ENCODE data around the gene VIPR1. TPM values are rescaled to one million over a fixed set of nuclear protein-coding genes. Genes with fewer than 3 reads are reported as not detected.

The VIPR1 gene
- total RNA-seq, 1 donor from 2014 or later, result 5.8 TPM

GRCh38 chr3:42507252-42507651 is 4.8 kb downstream of the VIPR1 start:
- intact Hi-C loops (cut with DNase I), result no loop called here
- ATAC-seq (no peak), DNase-seq (ENCODE audit: low spot score) (peak; percentile 27)

- intact Hi-C loops (cut with DNase I), result no loop called here
- DNase-seq (ENCODE audit: low spot score), result peak; percentile 39
Measured at GRCh38 chr3:42507761-42508335, 5.4 kb downstream of the VIPR1 start.

GRCh38 chr3:42508562-42508961 is 6.1 kb downstream of the VIPR1 start:
- intact Hi-C loops (cut with DNase I), result no loop called here
- DNase-seq (ENCODE audit: low spot score), result no peak
- no peak for ATAC-seq

More at GRCh38 chr3:42507761-42508335, 5.4 kb downstream of the VIPR1 start:
- no peak for ATAC-seq

GRCh38 chr3:42509111-42509510 is 6.7 kb downstream of the VIPR1 start:
- intact Hi-C loops (cut with DNase I), result no loop called here
- DNase-seq (ENCODE audit: low spot score), result peak; percentile 14
- no peak for ATAC-seq

GRCh38 chr3:42510325-42510724 is 7.9 kb downstream of the VIPR1 start:
- ATAC-seq (no peak), DNase-seq (ENCODE audit: low spot score) (no peak)
- intact Hi-C loops (cut with DNase I), result no loop called here

GRCh38 chr3:42511201-42511600 is 8.8 kb downstream of the VIPR1 start:
- intact Hi-C loops (cut with DNase I), result no loop called here
- ATAC-seq (peak; percentile 67), DNase-seq (ENCODE audit: low spot score) (no peak)

- intact Hi-C loops (cut with DNase I), result no loop called here
- DNase-seq (ENCODE audit: low spot score) (no peak), ATAC-seq (no peak)
Measured at GRCh38 chr3:42511736-42512135, 9.3 kb downstream of the VIPR1 start.

GRCh38 chr3:42513121-42513520 is 10.7 kb downstream of the VIPR1 start:
- DNase-seq (ENCODE audit: low spot score), result no peak
- ATAC-seq, result no peak
- intact Hi-C loops (cut with DNase I), result no loop called here

GRCh38 chr3:42513521-42513920 is 11.1 kb downstream of the VIPR1 start:
- no peak for DNase-seq (ENCODE audit: low spot score)
- ATAC-seq, result no peak
- intact Hi-C loops (cut with DNase I), result no loop called here

GRCh38 chr3:42514876-42515275 is 12.4 kb downstream of the VIPR1 start:
- DNase-seq (ENCODE audit: low spot score) (no peak), ATAC-seq (no peak)
- intact Hi-C loops (cut with DNase I), result no loop called here

- intact Hi-C loops (cut with DNase I), result no loop called here
- DNase-seq (ENCODE audit: low spot score), result no peak
- peak; percentile 7 for ATAC-seq
Measured at GRCh38 chr3:42515391-42515916, 13.0 kb downstream of the VIPR1 start.

- intact Hi-C loops (cut with DNase I), result no loop called here
- ATAC-seq (no peak), DNase-seq (ENCODE audit: low spot score) (no peak)
Measured at GRCh38 chr3:42515976-42516375, 13.5 kb downstream of the VIPR1 start.

- DNase-seq (ENCODE audit: low spot score), result no peak
- intact Hi-C loops (cut with DNase I), result no loop called here
- no peak for ATAC-seq
Measured at GRCh38 chr3:42516443-42516842, 14.0 kb downstream of the VIPR1 start.

GRCh38 chr3:42517117-42517516 is 14.7 kb downstream of the VIPR1 start:
- intact Hi-C loops (cut with DNase I), result no loop called here
- ATAC-seq (no peak), DNase-seq (ENCODE audit: low spot score) (no peak)

GRCh38 chr3:42518800-42519567 is 16.5 kb downstream of the VIPR1 start:
- intact Hi-C loops (cut with DNase I), result no loop called here
- DNase-seq (ENCODE audit: low spot score) (no peak), ATAC-seq (no peak)

GRCh38 chr3:42519568-42519962 is 17.1 kb downstream of the VIPR1 start:
- intact Hi-C loops (cut with DNase I), result no loop called here
- ATAC-seq (no peak), DNase-seq (ENCODE audit: low spot score) (no peak)

- intact Hi-C loops (cut with DNase I), result no loop called here
- DNase-seq (ENCODE audit: low spot score), result no peak
- ATAC-seq, result no peak
Measured at GRCh38 chr3:42520336-42520735, 17.9 kb downstream of the VIPR1 start.

- ATAC-seq, result no peak
- DNase-seq (ENCODE audit: low spot score), result no peak
- intact Hi-C loops (cut with DNase I), result no loop called here
Measured at GRCh38 chr3:42520906-42521305, 18.5 kb downstream of the VIPR1 start.

GRCh38 chr3:42524751-42525150 is 22.3 kb downstream of the VIPR1 start:
- DNase-seq (ENCODE audit: low spot score), result no peak
- ATAC-seq, result no peak
- intact Hi-C loops (cut with DNase I), result no loop called here

- intact Hi-C loops (cut with DNase I), result no loop called here
- DNase-seq (ENCODE audit: low spot score) (no peak), ATAC-seq (no peak)
Measured at GRCh38 chr3:42525212-42525611, 22.8 kb downstream of the VIPR1 start.

Data from sciatic nerve (tissue), 2 donors.